Activated gamma-delta T cell treated with anti-CD3 and anti-CD28 coated beads, Interleukin-2, amount 50 U/mL, for 16 hours (primary cell): ENCODE results near the gene KCND2.
"Not testable (repeated sequence)": the region's sequence is repeated elsewhere in the genome, so short reads cannot be mapped to it uniquely, and the experiment has no call there.

ENCODE experiments used
- DNase-seq: peaks from one replicate; pipeline ENCODE4 v3.0.0-alpha.2; 2020; ENCODE audit warnings: low read depth

KCND2 gene

GRCh38 chr7:120743128-120743527 is 470.2 kb downstream of the KCND2 start:
- DNase-seq: no peak

GRCh38 chr7:120760050-120760449 is 487.1 kb downstream of the KCND2 start:
- DNase-seq: no peak

- no peak for DNase-seq
Measured at GRCh38 chr7:120760851-120761250, 487.9 kb downstream of the KCND2 start.

- DNase-seq: no peak
Measured at GRCh38 chr7:120770206-120770605, 497.2 kb downstream of the KCND2 start.

GRCh38 chr7:120774481-120774880 is 501.5 kb downstream of the KCND2 start:
- DNase-seq: no peak

- DNase-seq: no peak
Measured at GRCh38 chr7:120775755-120776154, 502.8 kb downstream of the KCND2 start.

- not testable (repeated sequence) for DNase-seq
Measured at GRCh38 chr7:120779078-120779477, 506.1 kb downstream of the KCND2 start.

GRCh38 chr7:120780451-120780850 is 507.5 kb downstream of the KCND2 start:
- DNase-seq: not testable (repeated sequence)

GRCh38 chr7:120780938-120781337 is 508.0 kb downstream of the KCND2 start:
- DNase-seq: no peak

- not testable (repeated sequence) for DNase-seq
Measured at GRCh38 chr7:120781924-120782323, 508.9 kb downstream of the KCND2 start.

GRCh38 chr7:120783273-120783672 is 510.3 kb downstream of the KCND2 start:
- no peak for DNase-seq

GRCh38 chr7:120783721-120784120 is 510.7 kb downstream of the KCND2 start:
- no peak for DNase-seq

- no peak for DNase-seq
Measured at GRCh38 chr7:120785095-120785494, 512.1 kb downstream of the KCND2 start.

GRCh38 chr7:120792091-120792860 is 519.3 kb downstream of the KCND2 start:
- peak; percentile 43 for DNase-seq

GRCh38 chr7:120792861-120793130 is 519.8 kb downstream of the KCND2 start:
- no peak for DNase-seq

GRCh38 chr7:120793213-120793936 is 520.4 kb downstream of the KCND2 start:
- DNase-seq: no peak

GRCh38 chr7:120794106-120794729 is 521.2 kb downstream of the KCND2 start:
- DNase-seq: no peak

GRCh38 chr7:120797026-120797645 is 524.2 kb downstream of the KCND2 start:
- DNase-seq: no peak

GRCh38 chr7:120799147-120799546 is 526.2 kb downstream of the KCND2 start:
- DNase-seq: no peak
